ENCODE measurements around the gene NTMT1.

- TF ChIP-seq CTCF (IDR thresholded peaks at IDR 0.05; ENCODE audit: low read depth, low read length): no peak
- TF ChIP-seq POLR2A (IDR thresholded peaks at IDR 0.05; ENCODE audit: extremely low read depth, insufficient read length): no peak
- TF ChIP-seq MAX (IDR thresholded peaks at IDR 0.05; ENCODE audit: low read depth, low read length): no peak
Observed at GRCh38 chr9:129609486-129610212, 16.3 kb upstream of the NTMT1 start.
